Keratinocyte (primary cell): ENCODE data around the gene HOMER2.

Experiments used
- CTCF ChIP-seq, 3 experiments: IDR thresholded peaks in 1 of 3; conservative IDR thresholded peaks in 1 of 3; optimal IDR thresholded peaks in 1 of 3; 2 replicates in 2 of 3; 3 replicates in 1 of 3; pipeline versions ENCODE3 to v1.5.1; 2011; ENCODE audit warnings: low read length in 3 of 3, mild to moderate bottlenecking in 3 of 3, moderate library complexity in 2 of 3, control low read depth in 1 of 3, inconsistent platforms in 1 of 3; ENCODE audit not compliant: insufficient read depth in 2 of 3; ENCODE audit errors: extremely low read depth in 1 of 3
- EZH2 ChIP-seq: IDR thresholded peaks from one replicate; pipeline ENCODE4 v1.6.1; 2012; ENCODE audit warnings: inconsistent platforms, mild to moderate bottlenecking, low read length, moderate library complexity

GRCh38 chr15:82895983-82896382, 56.5 kb downstream of the HOMER2 start:
- TF ChIP-seq CTCF (optimal IDR thresholded peaks at IDR 0.05 in 1 of 3, IDR thresholded peaks at IDR 0.05 in 1 of 3, conservative IDR thresholded peaks at IDR 0.05 in 1 of 3; ENCODE audit: extremely low read depth in 1 of 3, insufficient read depth in 2 of 3, low read length in 3 of 3) (no peak), EZH2 (no peak)
